NB4 (cell line): Measurements from ENCODE around the gene PLD4.
A peak's percentile ranks its signal among the peaks of the same experiment; 100 is the strongest.

Source experiments
- DNase-seq: peaks from one replicate; pipeline ENCODE4 v3.0.0; 2010; ENCODE audit warnings: low read depth
- H3K4me3 ChIP-seq: one replicate; pipeline ENCODE4 v1.5.1; 2011; ENCODE audit warnings: mild to moderate bottlenecking, low read depth, low read length, moderate library complexity
- CTCF ChIP-seq: IDR thresholded peaks from one replicate; pipeline ENCODE4 v1.5.1; 2012; ENCODE audit warnings: low read depth, low read length
- MAX ChIP-seq: IDR thresholded peaks from 2 replicates; pipeline ENCODE4 v1.6.1; 2011; ENCODE audit warnings: low read depth, low read length
- MYC ChIP-seq: IDR thresholded peaks from 2 replicates; pipeline ENCODE4 v1.6.1; 2011; ENCODE audit warnings: low read depth, low read length
- POLR2A ChIP-seq: IDR thresholded peaks from 2 replicates; pipeline ENCODE4 v1.6.1; 2011; ENCODE audit warnings: mild to moderate bottlenecking; ENCODE audit not compliant: insufficient read length; ENCODE audit errors: extremely low read depth

PLD4 gene

GRCh38 chr14:104919993-104920315 is 4.7 kb upstream of the PLD4 start:
- DNase-seq = no peak
- TF ChIP-seq MAX (no peak), POLR2A (no peak), CTCF (no peak), MYC (no peak)
- H3K4me3 ChIP-seq = no peak overlapping the region

GRCh38 chr14:104923640-104924420 is 849 bp upstream of the PLD4 start:
- no peak for DNase-seq
- H3K4me3 ChIP-seq = no peak overlapping the region
- TF ChIP-seq POLR2A (no peak), CTCF (no peak), MAX (no peak), MYC (no peak)

- no peak overlapping the region for H3K4me3 ChIP-seq
- no peak for TF ChIP-seq CTCF
- no peak for TF ChIP-seq POLR2A
- TF ChIP-seq MAX = no peak
- TF ChIP-seq MYC = no peak
- DNase-seq = no peak
Observed at GRCh38 chr14:104925214-104925854, 655 bp downstream of the PLD4 start.

GRCh38 chr14:104925855-104926609 is 1.4 kb downstream of the PLD4 start:
- H3K4me3 ChIP-seq = no peak overlapping the region
- DNase-seq = no peak
- TF ChIP-seq POLR2A (no peak), MYC (no peak), MAX (no peak), CTCF (no peak)

GRCh38 chr14:104926619-104927431 is 2.1 kb downstream of the PLD4 start:
- DNase-seq = peak; percentile 77
- TF ChIP-seq MYC (no peak), MAX (no peak), POLR2A (no peak), CTCF (no peak)
- no peak overlapping the region for H3K4me3 ChIP-seq
